Stimulated activated CD8-positive, alpha-beta memory T cell treated with anti-CD3 and anti-CD28 coated beads, Interleukin-2, amount 100 ng/mL, for 48 hours (primary cell): ENCODE measurements around the gene POU6F2.

Experiments
- DNase-seq, 2 donors: peaks; one replicate each; pipeline ENCODE4 v3.0.0-alpha.2; 2020; ENCODE audit warnings: low read depth in 2 of 2

Gene POU6F2

DNA sequence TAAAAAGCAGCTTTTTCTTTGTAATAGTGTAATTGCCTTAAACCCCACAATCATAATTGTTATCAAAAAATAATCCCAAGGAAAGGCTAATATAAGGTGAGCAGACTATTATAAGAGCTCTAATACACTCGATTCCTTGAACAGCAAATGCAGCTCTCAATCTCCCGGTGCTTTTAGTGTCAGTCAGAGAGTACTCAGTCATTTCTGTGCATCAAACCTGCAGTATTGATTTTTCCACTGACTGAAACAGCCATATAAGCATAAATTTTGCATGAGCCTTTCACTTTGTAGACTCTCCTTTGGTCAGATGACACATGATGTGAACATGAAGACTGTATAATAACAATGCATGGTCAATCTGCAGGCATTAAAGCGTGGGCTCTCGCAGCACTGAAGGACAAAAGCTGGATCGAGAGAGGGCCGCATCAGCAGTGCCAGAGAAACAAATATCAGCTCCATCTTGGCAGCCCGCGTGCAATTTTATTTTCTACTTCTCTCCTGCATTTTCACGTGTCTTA, 272.0 kb downstream of the POU6F2 start:
- no peak for DNase-seq

DNA sequence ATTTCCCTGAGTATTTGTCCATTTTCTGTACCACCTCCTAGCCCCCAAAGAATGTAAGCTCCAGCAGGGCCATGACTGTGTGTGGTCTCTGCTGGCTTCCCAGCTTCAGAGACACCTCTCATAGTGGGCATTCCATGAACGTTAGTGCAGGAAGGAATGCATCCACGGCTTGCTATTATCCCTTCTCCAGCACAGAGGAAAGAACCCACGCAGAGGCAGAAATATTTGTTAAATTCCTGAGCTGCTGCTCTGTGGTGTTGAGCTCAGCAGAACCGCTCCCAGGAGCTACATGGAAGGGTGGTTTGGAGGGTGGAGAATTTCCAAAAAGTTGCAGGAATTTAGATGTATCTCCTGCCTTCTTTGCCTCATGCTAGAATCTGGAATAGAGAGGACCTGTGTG, 275.2 kb downstream of the POU6F2 start:
- no peak for DNase-seq

- DNase-seq: no peak
Observed at GRCh38 chr7:39259391-39260003, 281.8 kb downstream of the POU6F2 start.

GRCh38 chr7:39260279-39260844, 282.7 kb downstream of the POU6F2 start:
- no peak for DNase-seq

DNA sequence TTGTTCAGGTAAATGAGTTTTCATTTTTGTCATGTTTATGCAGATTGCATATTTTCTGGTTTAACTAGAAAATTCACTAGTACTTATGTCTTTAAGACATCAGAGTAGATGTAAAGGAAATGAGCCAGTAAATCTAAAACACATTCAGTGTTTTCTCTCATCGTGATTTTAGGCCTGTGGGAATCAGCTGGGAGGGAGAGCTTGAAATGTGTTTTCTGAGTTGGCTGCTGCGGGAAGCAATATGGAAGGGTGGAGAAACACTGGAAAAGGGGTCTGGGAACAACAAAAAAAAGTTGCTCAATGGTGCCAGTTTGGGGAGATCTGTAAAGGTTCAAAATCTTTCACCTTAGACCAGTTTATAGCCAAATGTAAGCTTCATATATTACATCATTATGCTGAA, 284.1 kb downstream of the POU6F2 start:
- no peak for DNase-seq

GRCh38 chr7:39265641-39266591, 288.2 kb downstream of the POU6F2 start:
- no peak for DNase-seq

DNA sequence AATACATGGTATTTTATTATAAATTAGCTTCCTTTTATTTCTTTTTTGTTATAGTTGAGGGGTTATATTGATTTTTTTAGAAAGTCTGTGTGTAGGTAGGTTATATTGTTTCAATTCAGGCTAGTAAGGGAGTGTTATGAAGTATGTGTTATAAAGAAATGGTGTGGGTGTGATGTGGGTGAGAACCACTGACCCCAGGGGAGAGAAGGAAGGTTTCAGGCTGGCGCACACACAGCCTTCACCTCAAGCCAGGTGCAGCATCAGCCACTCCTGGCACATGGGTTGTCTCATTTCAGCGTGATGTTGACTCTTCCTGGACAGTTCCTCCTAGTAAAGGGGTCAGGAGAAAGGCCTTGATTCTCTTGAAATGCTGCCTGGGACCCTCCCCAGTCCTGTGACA, 291.3 kb downstream of the POU6F2 start:
- DNase-seq: no peak

GRCh38 chr7:39270018-39270417, 292.3 kb downstream of the POU6F2 start:
- no peak for DNase-seq

- DNase-seq: no peak
Observed at GRCh38 chr7:39271402-39271801, 293.7 kb downstream of the POU6F2 start.

DNA sequence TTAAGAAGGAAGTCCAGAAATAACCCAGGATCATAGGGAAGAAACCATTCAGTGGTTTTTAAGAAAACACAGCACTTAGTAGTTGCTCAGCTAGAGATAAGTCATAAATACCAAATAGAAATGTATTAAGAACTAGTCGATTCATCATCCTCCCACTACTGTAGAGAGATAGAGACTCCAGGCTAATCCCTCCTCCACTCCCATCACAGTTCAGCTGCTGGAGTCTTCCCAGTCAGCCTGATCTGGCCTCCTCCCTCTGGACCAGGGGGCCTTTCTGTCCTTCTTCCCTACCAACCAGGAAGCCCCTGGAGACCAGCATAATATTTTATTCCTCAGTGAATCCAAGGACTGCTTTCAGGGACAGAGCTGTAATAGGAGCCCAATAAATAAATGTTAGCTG, 294.4 kb downstream of the POU6F2 start:
- no peak for DNase-seq

- DNase-seq: no peak
Observed at GRCh38 chr7:39272691-39273090, 295.0 kb downstream of the POU6F2 start.

- DNase-seq: no peak
Observed at GRCh38 chr7:39280337-39280736, 302.6 kb downstream of the POU6F2 start.

DNA sequence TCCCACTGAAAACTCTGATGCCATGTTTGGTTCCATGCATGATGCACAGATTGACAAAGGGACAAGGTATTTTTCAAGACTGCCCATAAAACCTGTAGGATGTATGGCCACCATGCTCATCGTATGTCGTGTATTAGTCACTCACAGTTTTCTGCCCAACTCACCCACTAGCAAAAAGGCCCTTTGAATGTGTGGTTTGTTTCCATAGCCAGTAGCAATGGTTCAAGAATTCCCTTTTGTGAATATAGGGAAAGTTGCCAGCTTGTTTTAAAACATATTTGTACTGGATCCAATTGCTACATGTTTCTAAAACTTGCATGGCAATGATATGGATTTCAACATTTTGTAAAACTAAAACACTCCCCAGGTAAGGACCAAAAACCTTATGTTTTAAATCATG, 307.5 kb downstream of the POU6F2 start:
- DNase-seq: no peak

- no peak for DNase-seq
Observed at GRCh38 chr7:39288303-39288702, 310.6 kb downstream of the POU6F2 start.

GRCh38 chr7:39291628-39292410, 314.1 kb downstream of the POU6F2 start:
- DNase-seq: no peak

DNA sequence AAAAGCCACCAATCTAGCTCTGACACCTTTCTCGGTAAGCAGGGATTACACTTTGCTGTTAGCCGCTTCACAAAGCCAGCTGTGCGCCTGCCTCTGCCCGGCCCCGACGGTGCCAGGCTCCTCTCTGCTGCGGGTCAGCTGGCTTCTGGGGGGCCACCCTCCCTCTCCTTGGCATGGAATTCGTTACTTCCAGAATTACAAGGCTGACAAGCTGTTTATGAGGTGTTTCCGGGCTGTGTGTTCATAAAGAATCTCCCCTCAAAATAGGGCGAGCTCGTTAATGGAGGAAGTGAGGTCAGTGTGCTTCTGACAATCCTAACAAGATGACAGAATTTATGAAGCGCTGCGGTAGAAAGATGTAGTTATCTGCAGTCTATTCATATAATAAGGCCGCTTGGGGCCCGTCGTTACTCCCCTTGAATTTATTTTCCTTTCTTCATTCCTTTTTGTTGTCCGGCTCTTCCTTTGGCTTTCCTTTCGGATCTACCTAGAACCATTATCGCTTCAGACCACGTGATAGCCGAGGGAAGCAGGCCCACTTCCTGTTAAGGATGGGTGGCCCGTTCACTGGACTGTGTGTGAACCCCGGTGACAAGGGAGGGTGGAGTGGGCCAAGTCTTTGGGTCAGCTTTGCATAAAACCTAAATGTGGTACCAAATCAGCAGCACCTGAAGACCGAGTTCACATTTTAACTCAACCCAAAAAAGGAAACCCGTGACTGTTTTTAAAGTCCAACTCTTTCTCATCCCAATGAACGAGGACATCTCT, 315.5 kb downstream of the POU6F2 start:
- DNase-seq: no peak

DNA sequence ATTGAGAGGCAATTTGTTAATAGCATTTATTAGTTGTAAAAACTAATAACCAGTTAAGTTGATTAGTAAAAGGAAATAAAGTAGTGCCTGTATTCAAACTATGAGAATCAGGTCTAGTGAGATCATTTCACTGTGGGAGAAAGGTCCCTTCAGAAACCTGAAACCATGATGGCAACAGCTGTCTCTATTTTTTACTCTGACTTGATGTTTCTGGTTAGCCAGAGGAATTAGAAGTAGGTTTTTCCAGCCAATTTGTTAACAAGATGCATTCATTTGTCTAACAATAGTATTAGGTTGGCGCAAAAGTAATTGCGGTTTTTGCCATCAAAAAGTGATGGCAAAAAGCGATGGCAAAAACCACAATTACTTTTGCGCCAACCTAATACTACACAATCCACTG, 316.3 kb downstream of the POU6F2 start:
- DNase-seq: no peak

DNA sequence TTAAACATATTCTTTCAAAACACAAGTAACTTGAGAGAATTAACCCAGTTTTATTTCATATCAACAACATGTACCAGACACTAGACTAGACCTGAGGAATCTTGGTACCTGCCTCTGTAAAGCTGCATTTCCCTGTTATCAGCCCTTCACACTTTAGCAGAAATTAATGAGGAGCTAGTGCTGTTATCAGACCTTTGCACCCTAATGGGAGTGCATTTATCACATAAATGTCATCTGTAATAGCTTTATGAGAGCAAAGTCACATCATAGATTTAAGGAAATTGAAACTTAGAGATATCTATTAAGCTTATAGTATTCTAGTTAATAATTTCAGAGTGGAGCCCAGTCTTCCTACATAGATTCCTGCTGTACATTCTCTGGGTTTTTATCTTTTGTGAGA, 318.1 kb downstream of the POU6F2 start:
- no peak for DNase-seq

- no peak for DNase-seq
Observed at GRCh38 chr7:39299695-39300094, 322.0 kb downstream of the POU6F2 start.

DNA sequence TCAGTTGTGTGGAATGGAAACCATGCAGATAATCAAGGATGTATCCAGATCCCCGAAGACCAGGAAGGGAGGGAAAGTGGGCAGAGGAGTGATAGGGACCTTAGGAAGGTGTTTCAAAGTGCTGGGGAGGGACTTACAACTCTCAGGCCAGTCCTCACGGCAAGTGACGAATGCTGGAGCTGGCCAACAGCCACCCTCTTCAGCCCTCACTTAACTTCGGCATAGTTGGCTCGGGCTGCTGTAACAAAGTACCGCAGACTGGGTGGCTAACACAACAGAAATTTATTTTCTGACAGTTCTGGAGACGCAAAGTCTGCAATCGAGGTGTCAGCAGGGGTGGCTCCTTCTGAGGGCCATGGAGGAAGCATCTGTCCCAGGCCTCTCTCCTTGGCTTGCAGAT, 322.6 kb downstream of the POU6F2 start:
- no peak for DNase-seq

DNA sequence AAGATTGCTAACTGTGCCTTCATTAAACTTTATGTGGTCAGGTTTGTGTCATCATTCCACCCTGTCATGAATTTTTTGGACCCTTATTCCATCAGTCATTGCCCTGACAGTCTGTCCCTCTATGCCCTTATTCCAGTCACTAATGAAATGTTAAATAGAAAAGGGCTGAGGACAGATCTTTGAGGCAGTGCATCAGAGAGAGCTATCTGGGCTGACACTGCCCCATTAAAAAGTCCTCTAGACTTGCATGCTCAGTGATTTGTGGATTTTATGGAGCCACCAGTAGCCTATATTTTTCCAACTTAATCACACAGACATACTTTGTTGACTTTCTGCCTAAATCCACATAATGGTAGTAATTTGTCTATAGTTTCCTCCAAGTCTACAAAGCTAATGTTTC, 323.8 kb downstream of the POU6F2 start:
- DNase-seq: no peak
